ENCODE measurements around the gene MGAM2.

The MGAM2 gene

DNA sequence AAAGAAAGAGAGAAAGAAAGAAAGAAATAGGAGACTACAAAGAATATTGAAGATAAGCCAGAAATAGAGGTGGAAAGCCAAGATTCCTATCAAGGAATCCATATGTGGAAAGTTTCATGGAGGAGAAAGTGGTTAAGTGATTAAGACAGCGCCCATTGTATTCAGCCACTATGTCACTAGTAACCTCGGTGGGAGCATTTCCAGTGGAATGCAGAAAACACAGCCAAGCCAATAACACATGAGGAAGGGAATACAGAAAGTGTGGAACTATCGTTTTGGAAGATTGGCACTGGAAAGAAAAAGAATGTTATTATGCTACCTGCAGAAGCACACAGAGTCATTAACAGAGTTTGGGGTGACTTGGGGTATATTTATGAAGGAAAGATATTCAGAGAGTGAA, 2.7 kb downstream of the MGAM2 start:
- DNase-seq (ENCODE audit: low spot score) = no peak
- no peak for TF ChIP-seq CTCF (IDR thresholded peaks at IDR 0.05; ENCODE audit: borderline replicate concordance, control extremely low read depth, extremely low read depth, insufficient read depth, missing control alignments)
- in situ Hi-C loops (cut with MboI; ENCODE audit: low sequenced_read_pairs, unreplicated experiment) = no loop called here

DNA sequence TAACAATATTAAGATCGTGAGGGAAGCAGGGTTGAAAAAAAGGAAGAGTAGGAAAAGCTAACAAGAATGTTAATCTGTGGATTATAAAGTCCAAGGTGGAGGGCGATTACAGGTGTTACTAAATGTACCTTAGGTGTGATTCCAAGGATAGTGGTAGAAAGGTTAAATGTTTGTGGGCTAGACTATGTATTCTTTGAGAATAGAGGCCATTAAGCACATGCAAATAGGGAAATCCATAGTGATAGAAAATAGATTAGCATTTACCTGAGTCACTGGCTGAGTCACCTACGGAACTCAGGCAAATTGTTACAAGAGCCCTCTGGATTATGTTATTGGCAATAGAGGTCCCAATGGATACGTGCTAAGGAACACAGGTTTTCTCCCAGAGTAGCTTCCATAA, 9.0 kb downstream of the MGAM2 start:
- in situ Hi-C loops (cut with MboI; ENCODE audit: low sequenced_read_pairs, unreplicated experiment) = no loop called here
- DNase-seq (ENCODE audit: low spot score) = no peak

GRCh38 chr7:142123184-142123583, 11.7 kb downstream of the MGAM2 start:
- DNase-seq (ENCODE audit: low spot score) = no peak
- TF ChIP-seq CTCF (IDR thresholded peaks at IDR 0.05; ENCODE audit: borderline replicate concordance, control extremely low read depth, extremely low read depth, insufficient read depth, missing control alignments) = no peak
- in situ Hi-C loops (cut with MboI; ENCODE audit: low sequenced_read_pairs, unreplicated experiment) = no loop called here

More for the DNA sequence above, 9.0 kb downstream of the MGAM2 start:
- TF ChIP-seq CTCF (IDR thresholded peaks at IDR 0.05; ENCODE audit: borderline replicate concordance, control extremely low read depth, extremely low read depth, insufficient read depth, missing control alignments) = no peak

DNA sequence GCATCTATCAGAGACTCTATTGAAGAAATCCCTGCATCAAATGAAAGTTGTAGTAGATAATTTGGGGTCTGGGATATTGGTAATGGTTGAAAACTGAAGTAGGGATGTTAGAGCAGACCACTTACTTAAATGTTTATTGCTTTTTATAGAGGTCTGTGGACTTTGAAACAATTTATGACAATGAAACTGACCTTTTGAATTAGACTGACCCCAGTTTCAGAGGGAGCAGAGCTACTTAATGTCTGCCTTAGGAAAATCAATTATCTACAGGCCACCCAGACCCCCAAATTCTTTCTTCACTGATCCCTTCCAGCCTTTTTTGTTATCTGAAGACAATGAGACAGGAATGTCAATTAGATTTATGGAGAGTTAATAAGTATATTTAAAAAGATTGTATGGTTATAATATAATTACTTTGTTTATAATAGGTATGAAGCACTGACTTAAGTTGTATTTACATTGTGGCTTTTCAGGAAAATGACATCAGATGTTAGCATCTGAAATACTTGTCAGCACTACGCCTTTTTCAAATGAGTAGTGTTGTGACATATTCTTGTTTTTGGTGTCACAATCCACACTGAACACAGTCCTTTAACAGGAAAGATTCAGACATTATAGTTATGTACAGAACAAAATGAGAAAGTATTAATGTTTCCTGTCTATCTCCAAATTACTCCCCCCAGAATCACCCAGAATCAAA, 13.9 kb downstream of the MGAM2 start:
- no peak for TF ChIP-seq CTCF (IDR thresholded peaks at IDR 0.05; ENCODE audit: borderline replicate concordance, control extremely low read depth, extremely low read depth, insufficient read depth, missing control alignments)
- no peak for DNase-seq (ENCODE audit: low spot score)
- in situ Hi-C loops (cut with MboI; ENCODE audit: low sequenced_read_pairs, unreplicated experiment) = no loop called here

GRCh38 chr7:142130267-142130666, 18.7 kb downstream of the MGAM2 start:
- in situ Hi-C loops (cut with MboI; ENCODE audit: low sequenced_read_pairs, unreplicated experiment) = no loop called here
- TF ChIP-seq CTCF (IDR thresholded peaks at IDR 0.05; ENCODE audit: borderline replicate concordance, control extremely low read depth, extremely low read depth, insufficient read depth, missing control alignments) = no peak
- DNase-seq (ENCODE audit: low spot score) = no peak

DNA sequence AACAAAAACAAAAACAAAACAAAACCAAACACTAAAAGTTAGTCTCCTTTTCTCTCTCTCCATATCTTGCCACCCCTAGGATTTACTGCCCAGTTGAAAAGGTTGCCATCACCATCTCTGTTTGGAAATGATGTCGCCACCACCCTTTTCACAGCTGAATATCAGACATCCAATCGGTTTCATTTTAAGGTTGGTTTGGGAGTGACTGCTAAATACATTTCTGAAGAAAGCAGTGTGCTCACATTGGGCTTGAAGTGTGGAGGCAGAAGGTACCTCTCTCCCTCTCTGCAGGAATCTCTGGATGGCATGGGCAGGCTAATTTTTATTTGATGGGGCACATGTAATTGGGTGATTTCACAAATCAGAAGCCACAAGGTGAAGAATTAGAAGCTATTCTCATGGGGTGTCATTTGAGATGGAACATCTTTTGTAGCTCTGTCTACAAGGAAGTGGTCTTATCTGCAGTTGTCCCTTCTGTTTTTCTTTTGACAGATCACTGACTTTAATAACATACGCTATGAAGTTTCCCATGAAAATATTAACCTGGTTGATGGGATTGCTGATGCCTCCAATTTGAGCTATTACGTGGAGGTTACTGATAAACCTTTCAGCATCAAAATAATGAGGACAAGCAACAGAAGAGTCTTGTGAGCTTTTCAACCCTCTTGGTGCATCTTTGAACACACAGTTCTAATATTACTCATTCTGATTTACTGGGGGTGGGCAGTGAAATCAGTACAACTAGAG, 20.1 kb downstream of the MGAM2 start:
- in situ Hi-C loops (cut with MboI; ENCODE audit: low sequenced_read_pairs, unreplicated experiment) = no loop called here
- DNase-seq (ENCODE audit: low spot score) = no peak
- no peak for TF ChIP-seq CTCF (IDR thresholded peaks at IDR 0.05; ENCODE audit: borderline replicate concordance, control extremely low read depth, extremely low read depth, insufficient read depth, missing control alignments)

Measured in GM13976 (cell line).